ENCODE measurements around the gene ATF6B. TPM values are rescaled to one million over a fixed set of nuclear protein-coding genes. Genes with fewer than 3 reads are reported as not detected.
A peak's percentile ranks its signal among the peaks of the same experiment; 100 is the strongest.

Gene ATF6B
- total RNA-seq, 2 experiments from 2014 or later: 72.2 to 75.6 TPM

GRCh38 chr6:32133786-32134185 is 5.7 kb upstream of the ATF6B start:
- Histone ChIP-seq H3K9me3 (ENCODE audit: control insufficient read depth in 1 of 2, insufficient read depth in 1 of 2, low read length in 2 of 2) (no peaks in the 10 kb centered on the region), H3K4me1 (ENCODE audit: insufficient read depth, low read length) (peaks cover 20% of the 10 kb centered on the region), H3K27me3 (ENCODE audit: control insufficient read depth in 1 of 2, insufficient read depth in 2 of 2, low read length in 2 of 2) (no peaks in the 10 kb centered on the region), H3K27ac (ENCODE audit: low read depth in 1 of 2, low read length in 2 of 2) (no peak overlapping the region), H3K4me3 (ENCODE audit: low read length) (no peak overlapping the region), H3K36me3 (ENCODE audit: insufficient read depth, low read length) (no peaks in the 10 kb centered on the region)
- intact Hi-C loops (cut with DNase I, micrococcal nuclease): loop anchor here in 1 of 2 experiments (5.0 to 10.0 kb wide), 2 partner anchors 466 to 1071 kb away; partner anchors contain the start of genes CSNK2B, HSD17B8, LY6G5B and RING1
- H3K9me3 Mint-ChIP-seq: no peaks in the 10 kb centered on the region
- DNase-seq: no peak
- H3K27ac Mint-ChIP-seq: no peak overlapping the region
- ATAC-seq (ENCODE audit: poor library complexity): no peak
- ChIA-PET POLR2A (no interaction called here), CTCF (no interaction called here)
- TF ChIP-seq CTCF (IDR thresholded peaks at IDR 0.05): no peak
- H3K4me1 Mint-ChIP-seq (ENCODE audit: low read depth): peaks cover 15% of the 10 kb centered on the region
- H3K4me3 Mint-ChIP-seq: no peak overlapping the region
- H3K36me3 Mint-ChIP-seq (ENCODE audit: low read depth): no peaks in the 10 kb centered on the region
- no peaks in the 10 kb centered on the region for H3K27me3 Mint-ChIP-seq

GRCh38 chr6:32132110-32132509 is 4.1 kb upstream of the ATF6B start:
- Mint-ChIP-seq H3K27ac (no peak overlapping the region), H3K9me3 (no peaks in the 10 kb centered on the region), H3K4me3 (no peak overlapping the region), H3K4me1 (ENCODE audit: low read depth) (peaks cover 31% of the 10 kb centered on the region), H3K36me3 (ENCODE audit: low read depth) (peaks cover 10% of the 10 kb centered on the region), H3K27me3 (no peaks in the 10 kb centered on the region)
- ChIA-PET CTCF (no interaction called here), POLR2A (interaction anchor here (2.6 kb wide), 1 partner anchor 19 kb away, joined by 8 read pairs; the partner anchor contains the start of gene PRRT1)
- no peak for TF ChIP-seq CTCF (IDR thresholded peaks at IDR 0.05)
- intact Hi-C loops (cut with DNase I, micrococcal nuclease): loop anchor here in 1 of 2 experiments (5.0 to 10.0 kb wide), 2 partner anchors 465 to 1073 kb away; partner anchors contain the start of genes CSNK2B, HSD17B8, LY6G5B and RING1
- ATAC-seq (ENCODE audit: poor library complexity) (no peak), DNase-seq (no peak)
- Histone ChIP-seq H3K27me3 (ENCODE audit: control insufficient read depth in 1 of 2, insufficient read depth in 2 of 2, low read length in 2 of 2) (no peaks in the 10 kb centered on the region), H3K4me1 (ENCODE audit: insufficient read depth, low read length) (peaks cover 31% of the 10 kb centered on the region), H3K27ac (ENCODE audit: low read depth in 1 of 2, low read length in 2 of 2) (no peak overlapping the region), H3K4me3 (ENCODE audit: low read length) (no peak overlapping the region), H3K36me3 (ENCODE audit: insufficient read depth, low read length) (peaks cover 1% of the 10 kb centered on the region), H3K9me3 (ENCODE audit: control insufficient read depth in 1 of 2, insufficient read depth in 1 of 2, low read length in 2 of 2) (no peaks in the 10 kb centered on the region)

- TF ChIP-seq CTCF (IDR thresholded peaks at IDR 0.05): no peak
- intact Hi-C loops (cut with DNase I, micrococcal nuclease): loop anchor here (2.0 to 10.0 kb wide), 3 partner anchors 23 to 1073 kb away; partner anchors contain the start of genes CSNK2B (in 1 of the 2), HSD17B8 (in 1 of the 2), LY6G5B (in 1 of the 2) and PPT2 (in 1 of the 2)
- Histone ChIP-seq H3K4me3 (ENCODE audit: low read length) (no peak overlapping the region), H3K36me3 (ENCODE audit: insufficient read depth, low read length) (peaks cover 6% of the 10 kb centered on the region), H3K27ac (ENCODE audit: low read depth in 1 of 2, low read length in 2 of 2) (no peak overlapping the region), H3K9me3 (ENCODE audit: control insufficient read depth in 1 of 2, insufficient read depth in 1 of 2, low read length in 2 of 2) (no peaks in the 10 kb centered on the region), H3K4me1 (ENCODE audit: insufficient read depth, low read length) (peaks cover 37% of the 10 kb centered on the region), H3K27me3 (ENCODE audit: control insufficient read depth in 1 of 2, insufficient read depth in 2 of 2, low read length in 2 of 2) (no peaks in the 10 kb centered on the region)
- ChIA-PET CTCF (interaction anchor here (2.5 kb wide), 1 partner anchor 64 kb away, joined by 14 read pairs; no protein-coding TSS in a partner anchor), POLR2A (interaction anchor here (2.1 to 3.8 kb wide), 3 partner anchors 20 to 45 kb away, joined by 8 to 42 read pairs (median 10); partner anchors contain the start of genes AGPAT1 and PRRT1)
- ATAC-seq (ENCODE audit: poor library complexity) (no peak), DNase-seq (no peak)
- Mint-ChIP-seq H3K9me3 (no peaks in the 10 kb centered on the region), H3K27ac (no peak overlapping the region), H3K36me3 (ENCODE audit: low read depth) (peaks cover 16% of the 10 kb centered on the region), H3K27me3 (no peaks in the 10 kb centered on the region), H3K4me3 (peak overlapping the region; percentile 80), H3K4me1 (ENCODE audit: low read depth) (peaks cover 37% of the 10 kb centered on the region)
Observed at GRCh38 chr6:32131439-32131948, 3.4 kb upstream of the ATF6B start.

Measured in CD4-positive, alpha-beta T cell (primary cell).